Breast epithelium (tissue), 3 donors: ENCODE results near the gene SARNP.

Experiments used
- CTCF ChIP-seq, 3 donors: fragments of 450-650 bp; IDR thresholded peaks; one replicate each; pipeline ENCODE4 v1.5.1; 2016 to 2017; ENCODE audit warnings: antibody characterized with exemption in 3 of 3, mild to moderate bottlenecking in 3 of 3, moderate library complexity in 3 of 3
- POLR2A ChIP-seq: fragments of 450-650 bp; IDR thresholded peaks from one replicate; pipeline ENCODE4 v1.6.1; 2016; ENCODE audit warnings: antibody characterized with exemption, mild to moderate bottlenecking, moderate library complexity

- TF ChIP-seq CTCF (IDR thresholded peaks at IDR 0.05) = no peak
- no peak for TF ChIP-seq POLR2A
Observed at GRCh38 chr12:55718624-55719275, 98.8 kb downstream of the SARNP start.
